Activated CD8-positive, alpha-beta T cell treated with anti-CD3 and anti-CD28 coated beads for 36 hours (primary cell): ENCODE measurements around the gene SCYGR1. TPM values are rescaled to one million over a fixed set of nuclear protein-coding genes. Genes with fewer than 3 reads are reported as not detected.

Experiments
- ATAC-seq: fragments of 200-7000 bp; cut with Tn5 transposase; one replicate; pipeline ENCODE4 v1.10.0; 2021; ENCODE audit warnings: mild to moderate bottlenecking, moderate library complexity
- CTCF ChIA-PET: fragments of 350-600 bp; sonication (Branson Sonifier 250); formaldehyde crosslinking; loops from one replicate; lab custom pipeline; 2021; ENCODE audit warnings: antibody characterized with exemption; lab: Charles Lee
- POLR2A ChIA-PET: fragments of 350-600 bp; sonication (Branson Sonifier 250); formaldehyde crosslinking; loops from one replicate; lab custom pipeline; 2021; ENCODE audit warnings: antibody characterized with exemption; lab: Charles Lee
- DNase-seq: peaks from one replicate; pipeline ENCODE4 v3.0.0-alpha.2; 2020
- H3K27ac Mint-ChIP-seq: one replicate; pipeline ENCODE4 v1.8.0; 2021; ENCODE audit warnings: mild to moderate bottlenecking, mixed read lengths
- H3K27me3 Mint-ChIP-seq: one replicate; pipeline ENCODE4 v1.8.0; 2021; ENCODE audit warnings: mixed read lengths
- H3K36me3 Mint-ChIP-seq: one replicate; pipeline ENCODE4 v1.8.0; 2021; ENCODE audit warnings: low read depth, mixed read lengths
- H3K4me1 Mint-ChIP-seq: one replicate; pipeline ENCODE4 v1.8.0; 2021; ENCODE audit warnings: low read depth, mixed read lengths
- H3K4me3 Mint-ChIP-seq: one replicate; pipeline ENCODE4 v1.8.0; 2021; ENCODE audit warnings: mild to moderate bottlenecking, moderate library complexity, mixed read lengths
- H3K9me3 Mint-ChIP-seq: one replicate; pipeline ENCODE4 v1.8.0; 2021; ENCODE audit warnings: mixed read lengths
- intact Hi-C: fragments of 100-400 bp; cut with micrococcal nuclease; formaldehyde crosslinking; loops from one replicate; pipeline ENCODE4 v1.10.0; 2022
- total RNA-seq, 2 experiments: library from RNA; stranded (reverse); gene quantifications; one replicate each; pipeline ENCODE4 v1.2.3, GENCODE V29; 2021
- TF ChIP-seq, protein P1 (sequence below): fragments of 200-600 bp; IDR thresholded peaks from one replicate; pipeline ENCODE4 v1.8.0; 2022; ENCODE audit warnings: antibody characterized with exemption, mild to moderate bottlenecking

SCYGR1 gene
- total RNA-seq, 2 experiments from 2014 or later, result not detected

DNA sequence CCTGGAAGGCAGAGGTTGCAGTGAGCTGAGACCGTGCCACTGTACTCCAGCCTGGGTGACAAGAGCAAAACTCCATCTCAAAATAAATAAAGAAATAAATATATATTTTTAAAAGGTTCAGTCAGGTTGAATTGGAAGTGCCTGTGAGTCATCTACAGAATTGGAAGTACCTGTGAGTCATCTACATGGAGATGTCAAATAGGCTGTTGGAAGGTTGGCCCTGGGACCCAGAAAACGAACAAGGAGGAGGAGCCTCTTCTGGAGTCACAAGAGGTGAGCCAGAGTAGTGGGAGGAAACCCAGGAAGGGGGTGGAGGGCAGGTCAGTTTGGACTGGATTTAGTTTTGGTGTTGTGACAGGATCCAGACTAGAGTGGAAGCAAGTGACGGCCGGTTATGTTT, 15.2 kb upstream of the SCYGR1 start:
- intact Hi-C loops, result loop anchor here (10.0 kb wide), 3 partner anchors 172 to 362 kb away; no protein-coding TSS in a partner anchor
- ATAC-seq, result no peak
- ChIA-PET POLR2A (interaction anchor here (1.5 kb wide), 1 partner anchor 90 kb away, joined by 3 read pairs; no protein-coding TSS in a partner anchor), CTCF (no interaction called here)
- TF ChIP-seq, protein P1, sequence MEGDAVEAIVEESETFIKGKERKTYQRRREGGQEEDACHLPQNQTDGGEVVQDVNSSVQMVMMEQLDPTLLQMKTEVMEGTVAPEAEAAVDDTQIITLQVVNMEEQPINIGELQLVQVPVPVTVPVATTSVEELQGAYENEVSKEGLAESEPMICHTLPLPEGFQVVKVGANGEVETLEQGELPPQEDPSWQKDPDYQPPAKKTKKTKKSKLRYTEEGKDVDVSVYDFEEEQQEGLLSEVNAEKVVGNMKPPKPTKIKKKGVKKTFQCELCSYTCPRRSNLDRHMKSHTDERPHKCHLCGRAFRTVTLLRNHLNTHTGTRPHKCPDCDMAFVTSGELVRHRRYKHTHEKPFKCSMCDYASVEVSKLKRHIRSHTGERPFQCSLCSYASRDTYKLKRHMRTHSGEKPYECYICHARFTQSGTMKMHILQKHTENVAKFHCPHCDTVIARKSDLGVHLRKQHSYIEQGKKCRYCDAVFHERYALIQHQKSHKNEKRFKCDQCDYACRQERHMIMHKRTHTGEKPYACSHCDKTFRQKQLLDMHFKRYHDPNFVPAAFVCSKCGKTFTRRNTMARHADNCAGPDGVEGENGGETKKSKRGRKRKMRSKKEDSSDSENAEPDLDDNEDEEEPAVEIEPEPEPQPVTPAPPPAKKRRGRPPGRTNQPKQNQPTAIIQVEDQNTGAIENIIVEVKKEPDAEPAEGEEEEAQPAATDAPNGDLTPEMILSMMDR, result no peak
- Mint-ChIP-seq H3K27me3 (no peaks in the 10 kb centered on the region), H3K4me1 (peaks cover 35% of the 10 kb centered on the region), H3K36me3 (no peaks in the 10 kb centered on the region), H3K4me3 (no peak overlapping the region), H3K27ac (no peak overlapping the region), H3K9me3 (no peaks in the 10 kb centered on the region)
- DNase-seq, result no peak

DNA sequence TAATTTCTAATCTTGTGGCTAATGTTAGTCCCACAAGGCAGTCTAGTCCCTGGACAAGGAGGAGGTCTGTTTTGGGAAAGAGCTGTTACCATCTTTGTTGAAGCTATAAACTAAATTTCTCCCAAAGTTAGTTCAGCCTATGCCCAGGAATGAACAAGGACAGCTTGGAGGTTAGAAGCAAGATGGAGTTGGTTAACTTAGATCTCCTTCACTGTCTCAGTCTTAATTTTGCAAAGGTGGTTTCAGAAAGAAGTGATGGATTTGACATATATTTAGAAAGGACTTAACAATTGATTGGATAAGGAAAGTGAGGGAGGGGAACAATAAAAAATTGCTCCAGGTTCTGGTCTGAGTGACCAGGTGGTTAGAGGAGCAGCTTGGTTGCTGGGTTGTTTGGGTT, 14.6 kb upstream of the SCYGR1 start:
- ATAC-seq, result no peak
- CTCF ChIA-PET, result interaction anchor here (1.0 kb wide), 1 partner anchor 16 kb away, joined by 3 read pairs; no protein-coding TSS in a partner anchor
- no peak for DNase-seq
- H3K27me3 Mint-ChIP-seq, result no peaks in the 10 kb centered on the region
- POLR2A ChIA-PET, result interaction anchor here (1.5 kb wide), 1 partner anchor 90 kb away, joined by 3 read pairs; no protein-coding TSS in a partner anchor
- no peaks in the 10 kb centered on the region for H3K36me3 Mint-ChIP-seq
- H3K27ac Mint-ChIP-seq, result no peak overlapping the region
- no peaks in the 10 kb centered on the region for H3K9me3 Mint-ChIP-seq
- TF ChIP-seq, protein P1, result no peak
- H3K4me3 Mint-ChIP-seq, result no peak overlapping the region
- H3K4me1 Mint-ChIP-seq, result peaks cover 32% of the 10 kb centered on the region
- intact Hi-C loops, result loop anchor here (10.0 kb wide), 3 partner anchors 172 to 362 kb away; no protein-coding TSS in a partner anchor

DNA sequence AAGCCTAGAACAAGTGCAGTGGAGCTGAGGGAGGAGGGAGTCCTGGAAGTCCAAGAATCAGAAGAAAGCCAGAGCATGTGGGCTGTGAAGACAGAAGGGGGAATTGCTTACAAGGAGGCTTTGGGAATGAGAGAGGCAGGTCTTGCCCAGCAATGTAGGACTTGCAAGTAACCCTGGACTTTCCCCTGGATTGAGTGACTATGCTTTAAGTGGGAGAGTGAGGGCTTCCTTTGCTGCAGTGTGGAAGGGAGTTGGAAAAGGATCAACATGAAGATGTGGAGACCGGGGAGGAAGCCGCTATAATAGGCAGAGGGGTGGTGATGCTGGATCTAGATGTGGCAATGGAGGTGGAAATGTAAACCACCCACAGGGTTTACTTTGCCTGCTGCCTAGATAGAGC, 13.8 kb upstream of the SCYGR1 start:
- intact Hi-C loops, result loop anchor here (10.0 kb wide), 3 partner anchors 173 to 363 kb away; no protein-coding TSS in a partner anchor

DNA sequence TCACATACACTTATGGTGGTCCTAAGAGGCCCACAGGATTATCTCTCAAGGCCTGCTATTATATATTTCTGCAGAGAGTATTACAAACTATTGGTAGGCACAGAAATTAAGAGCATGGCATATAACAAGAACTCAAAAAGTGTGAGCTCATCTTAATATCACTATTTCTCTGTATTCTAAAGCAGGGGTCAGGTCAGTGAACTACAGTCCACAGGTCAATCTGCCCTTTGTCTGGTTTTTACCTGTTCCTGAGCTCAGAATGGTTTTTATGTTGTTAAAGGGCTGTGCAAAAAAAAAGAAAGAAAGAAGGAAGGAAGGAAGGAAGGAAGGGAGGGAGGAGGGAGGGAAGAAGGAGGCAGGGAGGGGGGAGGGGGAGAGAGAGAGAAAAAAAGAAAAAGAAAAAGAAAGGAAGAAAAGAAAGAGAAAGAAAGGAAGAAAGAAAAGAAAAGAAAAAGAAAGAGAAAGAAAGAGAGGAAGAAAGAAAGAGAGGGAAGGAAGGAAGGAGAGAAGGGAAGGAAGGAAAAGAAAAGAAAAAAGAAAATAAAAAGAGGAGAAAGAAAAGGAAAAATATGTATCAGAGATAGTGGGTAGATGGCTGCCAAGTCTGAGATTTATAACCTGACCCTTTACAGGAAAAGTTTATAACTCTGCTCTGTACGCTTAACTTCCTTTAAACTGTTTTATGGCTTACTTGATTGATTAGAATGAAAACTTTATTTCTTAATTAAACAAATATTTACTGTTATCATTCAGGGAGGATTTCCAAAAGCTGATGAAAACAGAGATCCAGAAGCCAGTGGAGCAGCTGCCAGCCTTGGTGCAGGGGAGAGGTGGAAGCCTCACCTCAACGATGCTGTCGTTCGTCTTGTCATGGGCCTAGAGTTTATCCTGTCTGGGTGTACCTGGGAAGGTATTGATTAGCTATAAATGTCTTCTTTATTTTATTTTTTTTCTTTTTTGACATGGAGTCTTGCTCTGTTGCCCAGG, 11.2 kb upstream of the SCYGR1 start:
- H3K27me3 Mint-ChIP-seq, result no peaks in the 10 kb centered on the region
- no peaks in the 10 kb centered on the region for H3K36me3 Mint-ChIP-seq
- H3K27ac Mint-ChIP-seq, result no peak overlapping the region
- intact Hi-C loops, result no loop called here
- ChIA-PET POLR2A (no interaction called here), CTCF (interaction anchor here (1.2 kb wide), 1 partner anchor 16 kb away, joined by 3 read pairs; no protein-coding TSS in a partner anchor)
- H3K4me1 Mint-ChIP-seq, result peaks cover 12% of the 10 kb centered on the region
- no peak for DNase-seq
- TF ChIP-seq, protein P1, result peak; percentile 23
- H3K4me3 Mint-ChIP-seq, result no peak overlapping the region
- no peak for ATAC-seq
- H3K9me3 Mint-ChIP-seq, result no peaks in the 10 kb centered on the region

More for the DNA sequence above, 13.8 kb upstream of the SCYGR1 start:
- no peaks in the 10 kb centered on the region for H3K36me3 Mint-ChIP-seq
- no peak overlapping the region for H3K27ac Mint-ChIP-seq
- H3K4me1 Mint-ChIP-seq, result peaks cover 30% of the 10 kb centered on the region
- POLR2A ChIA-PET, result interaction anchor here (1.5 kb wide), 1 partner anchor 91 kb away, joined by 3 read pairs; no protein-coding TSS in a partner anchor
- CTCF ChIA-PET, result interaction anchor here (1.0 to 1.9 kb wide), 2 partner anchors 15 to 70 kb away, joined by 3 to 4 read pairs; partner anchors contain the start of gene AGFG1
- no peak overlapping the region for H3K4me3 Mint-ChIP-seq
- no peaks in the 10 kb centered on the region for H3K27me3 Mint-ChIP-seq
- ATAC-seq (no peak), DNase-seq (no peak)
- no peaks in the 10 kb centered on the region for H3K9me3 Mint-ChIP-seq
- TF ChIP-seq, protein P1, result no peak
